ENCODE results near the gene ATP9A.

The ATP9A gene

GRCh38 chr20:51715163-51715855 lies 52.9 kb downstream of the ATP9A start:
- DNase-seq (ENCODE audit: low spot score): no peak
- TF ChIP-seq CTCF (IDR thresholded peaks at IDR 0.05; ENCODE audit: extremely low read depth, missing control alignments): no peak

GRCh38 chr20:51713213-51713598 lies 55.0 kb downstream of the ATP9A start:
- no peak for TF ChIP-seq CTCF (IDR thresholded peaks at IDR 0.05; ENCODE audit: extremely low read depth, missing control alignments)
- no peak for DNase-seq (ENCODE audit: low spot score)

GRCh38 chr20:51712501-51713212 lies 55.5 kb downstream of the ATP9A start:
- no peak for TF ChIP-seq CTCF (IDR thresholded peaks at IDR 0.05; ENCODE audit: extremely low read depth, missing control alignments)
- DNase-seq (ENCODE audit: low spot score): no peak

GRCh38 chr20:51711426-51711825 lies 56.8 kb downstream of the ATP9A start:
- DNase-seq (ENCODE audit: low spot score): no peak

GRCh38 chr20:51710361-51710894 lies 57.8 kb downstream of the ATP9A start:
- no peak for DNase-seq (ENCODE audit: low spot score)
- TF ChIP-seq CTCF (IDR thresholded peaks at IDR 0.05; ENCODE audit: extremely low read depth, missing control alignments): no peak

More at GRCh38 chr20:51711426-51711825, 56.8 kb downstream of the ATP9A start:
- no peak for TF ChIP-seq CTCF (IDR thresholded peaks at IDR 0.05; ENCODE audit: extremely low read depth, missing control alignments)

- no peak for DNase-seq (ENCODE audit: low spot score)
- no peak for TF ChIP-seq CTCF (IDR thresholded peaks at IDR 0.05; ENCODE audit: extremely low read depth, missing control alignments)
Observed at GRCh38 chr20:51705400-51705799, 62.8 kb downstream of the ATP9A start.

Measured in GM20000 (cell line).